ENCODE data around the gene TENM4.

Gene TENM4

GRCh38 chr11:78659326-78660270 lies 781.2 kb downstream of the TENM4 start:
- no peak for DNase-seq

- DNase-seq: no peak
Observed at GRCh38 chr11:78657968-78658839, 782.6 kb downstream of the TENM4 start.

- no peak for DNase-seq
Observed at GRCh38 chr11:78657441-78657840, 783.4 kb downstream of the TENM4 start.

- DNase-seq: no peak
Observed at GRCh38 chr11:78656984-78657383, 783.8 kb downstream of the TENM4 start.

GRCh38 chr11:78656327-78656726 lies 784.5 kb downstream of the TENM4 start:
- DNase-seq: no peak

GRCh38 chr11:78655561-78655960 lies 785.3 kb downstream of the TENM4 start:
- no peak for DNase-seq

- DNase-seq: no peak
Observed at GRCh38 chr11:78654866-78655265, 786.0 kb downstream of the TENM4 start.

- DNase-seq: no peak
Observed at GRCh38 chr11:78654071-78654470, 786.8 kb downstream of the TENM4 start.

- no peak for DNase-seq
Observed at GRCh38 chr11:78653294-78653909, 787.4 kb downstream of the TENM4 start.

GRCh38 chr11:78652843-78653239 lies 788.0 kb downstream of the TENM4 start:
- no peak for DNase-seq

- no peak for DNase-seq
Observed at GRCh38 chr11:78651923-78652842, 788.6 kb downstream of the TENM4 start.

- no peak for DNase-seq
Observed at GRCh38 chr11:78651136-78651775, 789.6 kb downstream of the TENM4 start.

GRCh38 chr11:78649361-78650215 lies 791.2 kb downstream of the TENM4 start:
- no peak for DNase-seq

- DNase-seq: peak in 1 of 2 experiments; percentile 27
Observed at GRCh38 chr11:78647986-78648875, 792.6 kb downstream of the TENM4 start.

- no peak for DNase-seq
Observed at GRCh38 chr11:78647266-78647915, 793.4 kb downstream of the TENM4 start.

GRCh38 chr11:78646564-78647185 lies 794.2 kb downstream of the TENM4 start:
- DNase-seq: peak; percentile 45 to 70

GRCh38 chr11:78645226-78646202 lies 795.3 kb downstream of the TENM4 start:
- DNase-seq: peak; percentile 66 to 79
